Neutrophil (primary cell): ENCODE results near the gene LMAN2.
"Not testable (repeated sequence)": the region's sequence is repeated elsewhere in the genome, so short reads cannot be mapped to it uniquely, and the experiment has no call there.

Experiments
- H3K27ac ChIP-seq: fragments of 200-600 bp; sonication (generic); 2 replicates; pipeline ENCODE4 v1.5.1; 2016; ENCODE audit warnings: mild to moderate bottlenecking, moderate library complexity
- H3K27me3 ChIP-seq: fragments of 200-600 bp; sonication (generic); 2 replicates; pipeline ENCODE4 v1.6.0; 2016; ENCODE audit warnings: mild to moderate bottlenecking
- H3K36me3 ChIP-seq: fragments of 200-600 bp; sonication (generic); 2 replicates; pipeline ENCODE4 v1.5.1; 2017
- H3K4me1 ChIP-seq, 2 experiments: fragments of 200-600 bp in 1 of 2; sonication (generic) in 1 of 2; 1 replicate in 1 of 2; 2 replicates in 1 of 2; pipeline versions ENCODE4 v1.5.1 to v1.6.1; 2013 to 2016; ENCODE audit warnings: low read depth in 1 of 2, low read length in 1 of 2, mild to moderate bottlenecking in 1 of 2, moderate library complexity in 1 of 2; ENCODE audit not compliant: control insufficient read depth in 1 of 2, insufficient read depth in 1 of 2
- H3K4me3 ChIP-seq, 2 experiments: fragments of 200-600 bp in 1 of 2; sonication (generic) in 1 of 2; 1 replicate in 1 of 2; 2 replicates in 1 of 2; pipeline ENCODE4 v1.5.1; 2013 to 2016; ENCODE audit warnings: low read depth in 1 of 2, low read length in 1 of 2, mild to moderate bottlenecking in 1 of 2, moderate library complexity in 1 of 2
- H3K9me3 ChIP-seq: fragments of 200-600 bp; sonication (generic); 2 replicates; pipeline ENCODE4 v1.5.1; 2016
- TF ChIP-seq, protein P1 (sequence below): fragments of 200-600 bp; sonication (generic); IDR thresholded peaks from 2 replicates; pipeline ENCODE4 v1.5.1; 2016; ENCODE audit warnings: antibody characterized with exemption

LMAN2 gene

DNA sequence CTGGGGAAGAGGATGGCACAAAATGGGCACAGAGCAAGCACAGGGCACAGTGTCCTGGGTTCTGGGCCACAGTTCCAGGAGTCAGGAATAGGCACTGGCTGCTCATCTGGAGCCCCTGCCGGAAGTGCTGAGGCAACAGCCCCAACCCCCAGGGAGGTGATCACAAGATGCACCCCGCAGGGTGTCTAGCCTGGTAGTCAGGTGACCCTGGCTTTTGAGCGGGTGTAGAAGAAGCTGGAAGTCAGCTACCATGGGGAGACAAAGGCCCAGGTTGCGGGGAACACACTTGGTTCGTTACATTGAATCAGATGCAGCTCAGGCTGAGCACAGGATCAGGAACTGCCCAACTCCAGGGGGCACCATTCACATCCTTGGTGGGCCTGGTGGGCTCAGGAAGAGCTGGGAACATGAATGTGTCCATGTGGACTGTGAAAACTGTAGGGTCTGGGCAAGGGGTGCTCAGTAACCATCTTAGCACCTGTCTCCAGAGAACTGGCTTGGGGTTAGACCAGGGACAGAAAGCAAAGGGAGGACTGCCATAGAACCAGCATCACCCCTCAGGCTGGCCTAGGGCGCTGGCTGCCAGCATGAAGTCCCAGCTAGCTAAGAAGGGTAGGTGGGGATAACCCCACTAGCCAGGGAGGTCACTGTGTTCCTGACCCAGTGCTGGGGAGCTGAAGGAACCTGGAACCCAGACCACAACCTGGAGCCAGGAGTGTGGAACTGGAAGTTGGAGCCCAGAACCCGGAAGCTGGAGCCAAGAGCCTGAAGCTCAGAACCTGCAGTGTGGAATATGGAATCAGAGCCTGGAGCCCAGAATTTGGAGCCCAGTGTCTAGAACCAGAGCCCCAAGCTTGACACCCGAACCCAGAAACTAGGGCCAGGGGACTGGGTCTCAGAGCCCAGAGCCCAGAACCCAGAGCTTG lies 26.6 kb upstream of the LMAN2 start:
- Histone ChIP-seq H3K4me1 (peaks cover 6 to 10% of the 10 kb centered on the region in 2 experiments), H3K9me3 (no peaks in the 10 kb centered on the region), H3K36me3 (peaks cover 22% of the 10 kb centered on the region), H3K27ac (no peak overlapping the region), H3K4me3 (no peak overlapping the region), H3K27me3 (no peaks in the 10 kb centered on the region)
- TF ChIP-seq, protein P1, sequence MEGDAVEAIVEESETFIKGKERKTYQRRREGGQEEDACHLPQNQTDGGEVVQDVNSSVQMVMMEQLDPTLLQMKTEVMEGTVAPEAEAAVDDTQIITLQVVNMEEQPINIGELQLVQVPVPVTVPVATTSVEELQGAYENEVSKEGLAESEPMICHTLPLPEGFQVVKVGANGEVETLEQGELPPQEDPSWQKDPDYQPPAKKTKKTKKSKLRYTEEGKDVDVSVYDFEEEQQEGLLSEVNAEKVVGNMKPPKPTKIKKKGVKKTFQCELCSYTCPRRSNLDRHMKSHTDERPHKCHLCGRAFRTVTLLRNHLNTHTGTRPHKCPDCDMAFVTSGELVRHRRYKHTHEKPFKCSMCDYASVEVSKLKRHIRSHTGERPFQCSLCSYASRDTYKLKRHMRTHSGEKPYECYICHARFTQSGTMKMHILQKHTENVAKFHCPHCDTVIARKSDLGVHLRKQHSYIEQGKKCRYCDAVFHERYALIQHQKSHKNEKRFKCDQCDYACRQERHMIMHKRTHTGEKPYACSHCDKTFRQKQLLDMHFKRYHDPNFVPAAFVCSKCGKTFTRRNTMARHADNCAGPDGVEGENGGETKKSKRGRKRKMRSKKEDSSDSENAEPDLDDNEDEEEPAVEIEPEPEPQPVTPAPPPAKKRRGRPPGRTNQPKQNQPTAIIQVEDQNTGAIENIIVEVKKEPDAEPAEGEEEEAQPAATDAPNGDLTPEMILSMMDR = no peak

DNA sequence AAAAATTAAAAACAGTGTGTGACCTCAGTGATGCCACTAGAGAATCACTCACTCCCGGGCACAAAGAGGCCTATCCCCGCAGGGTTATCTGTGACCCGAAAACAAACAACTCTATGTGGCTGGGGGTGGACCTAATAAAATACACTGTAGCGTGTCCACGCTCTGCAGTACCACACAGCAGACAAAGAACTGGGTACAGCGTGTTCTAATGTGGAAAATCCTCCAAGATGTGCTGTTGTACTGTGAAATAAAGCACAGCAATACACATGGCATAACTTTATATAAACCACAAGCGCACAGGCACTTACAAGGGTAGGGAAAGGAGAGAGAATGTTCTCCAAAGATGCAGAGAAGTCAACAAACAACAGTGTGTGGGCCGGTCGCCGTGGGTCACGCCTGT lies 24.6 kb upstream of the LMAN2 start:
- TF ChIP-seq, protein P1 = no peak
- Histone ChIP-seq H3K27ac (no peak overlapping the region), H3K27me3 (no peaks in the 10 kb centered on the region), H3K4me1 (peaks cover 21 to 25% of the 10 kb centered on the region in 2 experiments), H3K9me3 (no peaks in the 10 kb centered on the region), H3K4me3 (no peak overlapping the region), H3K36me3 (peaks cover 42% of the 10 kb centered on the region)

DNA sequence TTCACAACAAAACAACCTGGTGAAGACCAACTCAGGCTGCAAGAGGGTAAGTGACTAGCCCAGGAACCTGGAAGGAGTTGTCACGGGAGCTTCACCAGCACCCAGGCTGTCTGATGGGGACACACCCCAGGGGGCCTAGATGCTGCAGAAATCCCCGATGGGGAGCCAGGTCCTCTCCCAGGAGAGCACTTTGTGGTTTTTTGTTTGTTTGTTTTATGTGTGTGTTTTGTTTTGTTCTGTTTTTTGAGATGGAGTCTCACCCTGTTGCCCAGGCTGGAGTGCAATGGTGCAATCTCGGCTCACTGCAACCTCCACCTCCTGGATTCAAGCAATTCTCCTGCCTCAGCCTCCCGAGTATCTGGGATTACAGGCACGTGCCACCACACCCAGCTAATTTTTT lies 24.0 kb upstream of the LMAN2 start:
- H3K4me3 ChIP-seq, H3K27me3 ChIP-seq, H3K27ac ChIP-seq, H3K9me3 ChIP-seq: not testable (repeated sequence)
- Histone ChIP-seq H3K4me1 (peaks cover 22 to 30% of the 10 kb centered on the region in 2 experiments), H3K36me3 (peaks cover 46% of the 10 kb centered on the region)

DNA sequence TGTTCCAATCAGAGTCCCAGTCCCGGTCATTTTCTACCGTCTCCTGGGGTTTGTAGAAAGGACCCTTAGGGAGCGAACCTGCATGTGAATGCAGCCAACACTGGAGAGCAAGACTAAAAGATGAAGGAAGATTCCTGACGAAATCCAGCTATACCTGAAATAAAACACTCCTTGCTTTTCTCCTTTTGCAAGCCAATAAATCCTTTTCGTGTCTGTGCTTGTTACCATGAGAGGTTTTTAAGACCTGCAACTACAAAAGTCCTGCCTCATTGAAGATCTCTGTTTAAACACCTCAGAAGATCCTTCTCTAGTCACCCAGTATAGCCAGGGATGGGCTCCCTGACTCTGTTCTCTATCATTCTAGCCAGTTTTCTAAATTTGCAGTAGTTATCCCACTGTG lies 22.7 kb upstream of the LMAN2 start:
- Histone ChIP-seq H3K36me3 (peaks cover 59% of the 10 kb centered on the region), H3K9me3 (no peaks in the 10 kb centered on the region), H3K27ac (peak overlapping the region; percentile 81), H3K4me1 (peaks cover 25 to 43% of the 10 kb centered on the region in 2 experiments), H3K27me3 (no peaks in the 10 kb centered on the region), H3K4me3 (no peak overlapping the region)
- TF ChIP-seq, protein P1 = no peak

DNA sequence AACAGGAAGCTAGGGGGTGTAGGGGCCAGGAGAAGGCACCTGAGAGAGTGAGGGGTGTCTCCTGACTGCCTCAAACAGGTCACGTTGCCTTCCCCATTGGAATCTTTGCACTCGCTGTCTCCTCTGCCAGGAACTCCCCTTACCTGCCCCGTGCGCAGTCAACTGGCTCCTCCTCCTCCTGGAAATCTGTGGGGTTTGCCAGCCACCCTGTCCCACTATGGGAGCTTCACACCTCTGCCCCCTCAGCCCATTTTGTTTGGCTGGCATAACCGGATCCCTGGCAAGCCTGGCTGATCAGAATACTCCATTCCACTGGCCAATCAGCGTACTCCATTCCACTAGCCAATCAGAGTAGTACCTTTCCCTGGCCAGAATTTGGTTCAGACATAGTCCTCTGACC lies 22.3 kb upstream of the LMAN2 start:
- TF ChIP-seq, protein P1 = no peak
- peaks cover 25 to 47% of the 10 kb centered on the region in 2 experiments for H3K4me1 ChIP-seq

DNA sequence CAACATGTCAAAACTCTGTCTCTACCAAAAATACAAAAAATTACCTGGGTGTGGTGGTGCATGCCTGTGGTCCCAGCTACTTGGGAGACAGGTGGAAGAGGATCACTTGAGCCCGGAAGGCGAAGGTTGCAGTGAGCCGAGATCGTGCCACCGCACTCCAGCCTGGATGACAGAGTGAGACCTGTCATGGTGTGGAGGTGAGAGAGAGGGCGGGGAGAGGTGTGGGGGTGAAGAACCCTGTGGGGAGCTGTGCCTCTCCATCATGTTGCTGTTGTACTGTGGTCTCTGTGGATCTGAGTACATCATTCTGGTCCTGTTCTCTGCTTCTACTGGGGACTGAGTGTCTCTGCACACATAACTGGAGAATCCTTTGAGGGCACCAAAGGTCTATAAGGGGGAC lies 21.4 kb upstream of the LMAN2 start:
- Histone ChIP-seq H3K4me1 (peaks cover 25 to 54% of the 10 kb centered on the region in 2 experiments), H3K27ac (peak overlapping the region; percentile 81), H3K9me3 (no peaks in the 10 kb centered on the region), H3K4me3 (peak overlapping the region in 1 of 2 experiments; percentile 59), H3K36me3 (peaks cover 72% of the 10 kb centered on the region), H3K27me3 (no peaks in the 10 kb centered on the region)
- TF ChIP-seq, protein P1 = no peak

More for the DNA sequence above, 22.3 kb upstream of the LMAN2 start:
- no peak overlapping the region for H3K4me3 ChIP-seq
- peak overlapping the region; percentile 81 for H3K27ac ChIP-seq
- no peaks in the 10 kb centered on the region for H3K9me3 ChIP-seq
- no peaks in the 10 kb centered on the region for H3K27me3 ChIP-seq
- H3K36me3 ChIP-seq = peaks cover 64% of the 10 kb centered on the region
